PC-9 (cell line): ENCODE results near the gene CYP24A1.

Experiments used
- CTCF ChIP-seq: fragments of 200-600 bp; sonication (generic); conservative IDR thresholded peaks from 2 replicates; pipeline ENCODE4 v1.6.1; 2017; ENCODE audit warnings: mixed run types, antibody characterized with exemption, mild to moderate bottlenecking, moderate library complexity
- EZH2 ChIP-seq: fragments of 200-600 bp; sonication (generic); IDR thresholded peaks from 2 replicates; pipeline ENCODE4 v1.8.0; 2017; ENCODE audit warnings: antibody characterized with exemption, low read depth

GRCh38 chr20:54166987-54167662 lies 6.7 kb downstream of the CYP24A1 start:
- TF ChIP-seq CTCF (no peak), EZH2 (no peak)
